Neural crest cell (in vitro differentiated cells): ENCODE data around the gene RBPJ. TPM values are rescaled to one million over a fixed set of nuclear protein-coding genes. Genes with fewer than 3 reads are reported as not detected.
"Not testable (repeated sequence)": the region's sequence is repeated elsewhere in the genome, so short reads cannot be mapped to it uniquely, and the experiment has no call there.

Source experiments
- DNase-seq: peaks from one replicate; pipeline ENCODE4 v3.0.0; 2021; ENCODE audit warnings: low read depth, mixed read lengths, low spot score
- H3K27ac Mint-ChIP-seq: one replicate; pipeline ENCODE4 v1.8.0; 2021; ENCODE audit warnings: mild to moderate bottlenecking, mixed read lengths; ENCODE audit not compliant: unreplicated experiment
- H3K27me3 Mint-ChIP-seq: 2 replicates; pipeline ENCODE4 v1.8.0; 2021; ENCODE audit warnings: low read depth, mild to moderate bottlenecking, mixed read lengths
- H3K36me3 Mint-ChIP-seq: 2 replicates; pipeline ENCODE4 v1.8.0; 2021; ENCODE audit warnings: low read depth, mild to moderate bottlenecking, mixed read lengths
- H3K4me1 Mint-ChIP-seq: 2 replicates; pipeline ENCODE4 v1.8.0; 2021; ENCODE audit warnings: mixed read lengths
- H3K4me3 Mint-ChIP-seq: one replicate; pipeline ENCODE4 v1.8.0; 2021; ENCODE audit warnings: mild to moderate bottlenecking, mixed read lengths
- H3K9me3 Mint-ChIP-seq: 2 replicates; pipeline ENCODE4 v1.8.0; 2021; ENCODE audit warnings: mixed read lengths
- CTCF ChIP-seq: fragments of 200-600 bp; sonication (generic); conservative IDR thresholded peaks from 2 replicates; pipeline ENCODE4 v1.5.0; 2021; ENCODE audit warnings: antibody characterized with exemption, mild to moderate bottlenecking
- total RNA-seq: library from RNA; stranded (reverse); gene quantifications from 2 replicates; pipeline ENCODE4 v1.2.1, GENCODE V29; 2021

The RBPJ gene
- total RNA-seq, 1 donor from 2014 or later = 76.4 TPM

- H3K27ac Mint-ChIP-seq = no peak overlapping the region
- H3K9me3 Mint-ChIP-seq = no peaks in the 10 kb centered on the region
- H3K4me1 Mint-ChIP-seq = peaks cover 12% of the 10 kb centered on the region
- H3K27me3 Mint-ChIP-seq = no peaks in the 10 kb centered on the region
- DNase-seq = no peak
- no peak for TF ChIP-seq CTCF
- no peak overlapping the region for H3K4me3 Mint-ChIP-seq
- peaks cover 24% of the 10 kb centered on the region for H3K36me3 Mint-ChIP-seq
These were observed 79.3 kb downstream of the RBPJ start for GRCh38 chr4:26400132-26400531.

DNA sequence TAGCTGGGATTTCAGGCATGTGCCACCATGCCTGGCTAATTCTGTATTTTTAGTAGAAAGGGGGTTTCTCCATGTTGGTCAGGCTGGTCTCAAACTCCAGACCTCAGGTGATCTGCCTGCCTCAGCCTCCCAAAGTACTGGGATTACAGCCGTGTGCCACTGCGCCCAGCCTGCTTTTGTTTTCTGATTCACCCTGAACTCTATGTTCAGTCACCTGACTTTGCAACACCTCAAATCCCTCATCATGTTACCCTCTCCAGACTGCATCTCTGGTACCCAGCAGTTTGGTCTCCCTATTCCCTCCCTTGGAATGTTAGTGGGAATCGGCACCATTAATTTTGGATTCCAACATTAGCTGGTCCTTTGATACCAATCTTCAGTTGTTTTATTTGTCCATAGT is 81.2 kb downstream of the RBPJ start:
- H3K27me3 Mint-ChIP-seq, DNase-seq, H3K4me1 Mint-ChIP-seq, H3K9me3 Mint-ChIP-seq, H3K4me3 Mint-ChIP-seq: not testable (repeated sequence)
- H3K27ac Mint-ChIP-seq = peak overlapping the region; percentile 48
- peaks cover 33% of the 10 kb centered on the region for H3K36me3 Mint-ChIP-seq

DNA sequence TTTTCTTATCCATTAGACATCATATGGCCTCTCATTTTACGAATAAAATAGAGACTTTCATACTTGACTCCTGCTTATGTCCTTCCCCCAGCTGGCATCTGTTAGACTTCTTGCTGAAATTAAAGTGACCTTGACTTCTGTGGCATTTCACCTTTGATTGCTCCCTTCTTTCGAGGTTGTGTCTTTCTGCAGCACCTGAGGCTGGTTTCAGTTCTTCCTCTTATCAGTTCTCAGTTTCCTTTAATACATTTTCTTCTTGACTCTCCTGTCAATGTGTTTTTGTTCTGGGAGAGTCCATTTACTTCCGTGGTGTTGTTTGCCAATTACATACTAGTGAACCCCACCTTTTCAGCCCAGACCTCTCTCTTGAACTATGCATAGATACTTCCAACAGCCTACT is 81.6 kb downstream of the RBPJ start:
- Mint-ChIP-seq H3K27ac (no peak overlapping the region), H3K4me3 (no peak overlapping the region), H3K9me3 (peaks cover 6% of the 10 kb centered on the region), H3K4me1 (peaks cover 7% of the 10 kb centered on the region), H3K27me3 (no peaks in the 10 kb centered on the region), H3K36me3 (peaks cover 35% of the 10 kb centered on the region)
- no peak for TF ChIP-seq CTCF
- no peak for DNase-seq

DNA sequence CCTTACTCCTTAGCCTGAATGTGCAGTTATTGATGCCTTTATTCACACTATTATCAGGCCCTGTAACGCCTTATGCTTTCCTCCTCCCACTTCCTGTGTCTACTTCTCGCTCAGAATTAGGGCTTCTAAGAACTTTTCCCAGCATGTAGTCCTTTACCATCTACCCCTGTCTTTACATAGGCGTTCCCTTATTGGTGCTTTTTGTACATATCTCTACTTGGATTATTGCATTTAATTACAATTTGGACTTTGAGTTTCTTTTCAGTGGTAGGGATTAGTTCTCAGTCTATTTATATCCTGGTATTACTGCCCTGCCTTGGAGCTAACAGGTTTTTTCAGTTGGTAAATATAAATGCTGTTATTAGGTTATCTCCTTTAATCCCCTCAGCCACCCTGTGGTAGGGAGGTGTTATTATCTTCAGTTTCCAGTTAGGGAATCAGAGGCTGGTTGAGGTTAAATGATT is 84.0 kb downstream of the RBPJ start:
- Mint-ChIP-seq H3K4me1 (peaks cover 7% of the 10 kb centered on the region), H3K27ac (no peak overlapping the region), H3K9me3 (peaks cover 6% of the 10 kb centered on the region), H3K36me3 (peaks cover 30% of the 10 kb centered on the region), H3K4me3 (no peak overlapping the region), H3K27me3 (no peaks in the 10 kb centered on the region)
- no peak for DNase-seq
- peak; percentile 44 for TF ChIP-seq CTCF

DNA sequence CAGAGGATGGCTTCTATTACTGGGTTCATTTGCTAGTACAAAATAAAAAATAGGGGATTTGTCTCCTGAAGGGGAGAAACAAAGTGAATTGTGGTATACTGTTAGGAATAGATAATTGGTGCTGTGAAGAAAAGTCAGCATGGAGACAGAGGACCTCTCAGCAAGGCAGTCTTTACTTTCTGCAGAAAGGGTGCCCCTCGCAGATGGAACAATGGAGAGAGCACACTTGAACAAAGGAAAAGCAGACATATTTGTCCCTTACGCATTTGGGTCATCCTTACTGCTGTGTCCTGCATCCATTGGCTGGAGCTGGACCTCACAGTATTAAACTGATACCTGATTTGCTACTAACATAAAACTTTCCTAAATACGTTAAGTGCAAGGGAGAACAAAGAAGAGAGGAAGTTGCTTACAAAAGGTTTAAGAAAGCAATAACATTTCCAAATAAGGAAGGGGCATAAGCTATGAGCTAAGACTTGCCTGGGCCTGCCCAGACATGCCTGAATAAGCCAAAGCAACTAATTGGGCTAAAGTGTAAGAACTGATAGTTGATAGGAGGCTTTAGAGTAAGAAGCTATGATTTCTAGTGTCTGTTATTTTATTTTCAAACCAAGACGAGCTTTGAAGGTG is 85.6 kb downstream of the RBPJ start:
- Mint-ChIP-seq H3K4me1 (peaks cover 7% of the 10 kb centered on the region), H3K36me3 (peaks cover 26% of the 10 kb centered on the region), H3K27me3 (no peaks in the 10 kb centered on the region), H3K4me3 (no peak overlapping the region), H3K9me3 (peaks cover 6% of the 10 kb centered on the region), H3K27ac (peak overlapping the region; percentile 74)
- no peak for DNase-seq
- TF ChIP-seq CTCF = no peak

GRCh38 chr4:26407476-26407875 is 86.7 kb downstream of the RBPJ start:
- Mint-ChIP-seq H3K9me3 (peaks cover 6% of the 10 kb centered on the region), H3K27ac (no peak overlapping the region), H3K4me1 (peaks cover 3% of the 10 kb centered on the region), H3K27me3 (no peaks in the 10 kb centered on the region), H3K36me3 (peaks cover 25% of the 10 kb centered on the region), H3K4me3 (no peak overlapping the region)
- DNase-seq = no peak
- TF ChIP-seq CTCF = no peak
